NCI-H1105 treated with DMSO at 0.1 percent for 48 hours (cell line): Measurements from ENCODE around the gene PRKCH.

Experiments used
- DNase-seq: peaks from one replicate; lab custom pipeline; 2025; lab: John Stamatoyannopoulos, UW

PRKCH gene

DNA sequence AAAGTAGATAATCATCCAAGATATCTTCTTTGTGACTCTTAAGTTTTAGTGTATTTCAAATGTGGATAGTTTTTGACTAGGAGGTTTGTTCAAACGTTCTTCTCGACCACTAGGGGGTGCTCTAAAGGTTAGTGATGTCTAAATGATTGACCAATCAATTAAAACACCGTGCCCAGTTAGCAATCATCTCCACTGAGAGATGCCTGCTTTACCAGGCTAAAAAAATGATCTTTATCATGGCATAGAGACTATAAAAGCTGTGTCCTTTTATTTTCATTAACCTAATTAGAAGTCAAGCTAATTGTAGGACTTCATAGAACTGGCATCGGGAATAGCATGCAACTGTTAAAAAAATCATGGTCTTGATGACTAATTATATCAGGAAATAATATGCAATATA, 153.9 kb downstream of the PRKCH start:
- peak; percentile 63 for DNase-seq

DNA sequence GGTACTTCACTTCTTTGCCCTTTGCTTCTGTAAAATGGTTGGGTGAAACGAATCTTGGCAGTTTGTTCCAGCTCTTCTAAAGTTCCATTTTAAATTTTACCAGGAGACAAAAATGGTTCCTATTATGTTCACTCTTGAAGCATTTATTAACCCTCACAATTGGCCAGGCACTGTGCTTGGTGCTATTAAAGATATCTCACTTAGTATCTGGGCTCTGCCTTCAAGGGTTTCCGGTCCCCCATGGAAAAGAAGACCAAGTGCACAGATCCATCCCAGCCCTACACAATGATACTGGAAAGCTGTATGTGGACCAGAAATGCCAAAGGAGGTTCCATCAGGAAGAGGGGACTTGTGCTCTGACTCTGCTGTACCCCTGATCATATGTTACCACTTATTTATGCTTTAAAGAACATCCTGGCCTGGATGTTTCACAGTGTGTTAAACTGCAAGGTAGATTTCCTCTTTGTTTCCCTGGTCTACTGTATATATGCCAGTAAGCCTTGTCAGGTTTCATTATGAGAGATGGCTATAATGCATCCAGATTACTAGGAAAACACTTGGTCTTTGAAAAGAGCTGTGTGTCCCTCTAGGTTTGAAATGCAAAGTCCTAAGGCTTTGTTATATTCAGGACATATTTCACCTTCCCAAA, 154.8 kb downstream of the PRKCH start:
- no peak for DNase-seq

- DNase-seq: no peak
Observed at GRCh38 chr14:61476754-61477410, 155.5 kb downstream of the PRKCH start.

GRCh38 chr14:61477712-61478462, 156.5 kb downstream of the PRKCH start:
- DNase-seq: no peak

- no peak for DNase-seq
Observed at GRCh38 chr14:61478971-61479473, 157.6 kb downstream of the PRKCH start.

DNA sequence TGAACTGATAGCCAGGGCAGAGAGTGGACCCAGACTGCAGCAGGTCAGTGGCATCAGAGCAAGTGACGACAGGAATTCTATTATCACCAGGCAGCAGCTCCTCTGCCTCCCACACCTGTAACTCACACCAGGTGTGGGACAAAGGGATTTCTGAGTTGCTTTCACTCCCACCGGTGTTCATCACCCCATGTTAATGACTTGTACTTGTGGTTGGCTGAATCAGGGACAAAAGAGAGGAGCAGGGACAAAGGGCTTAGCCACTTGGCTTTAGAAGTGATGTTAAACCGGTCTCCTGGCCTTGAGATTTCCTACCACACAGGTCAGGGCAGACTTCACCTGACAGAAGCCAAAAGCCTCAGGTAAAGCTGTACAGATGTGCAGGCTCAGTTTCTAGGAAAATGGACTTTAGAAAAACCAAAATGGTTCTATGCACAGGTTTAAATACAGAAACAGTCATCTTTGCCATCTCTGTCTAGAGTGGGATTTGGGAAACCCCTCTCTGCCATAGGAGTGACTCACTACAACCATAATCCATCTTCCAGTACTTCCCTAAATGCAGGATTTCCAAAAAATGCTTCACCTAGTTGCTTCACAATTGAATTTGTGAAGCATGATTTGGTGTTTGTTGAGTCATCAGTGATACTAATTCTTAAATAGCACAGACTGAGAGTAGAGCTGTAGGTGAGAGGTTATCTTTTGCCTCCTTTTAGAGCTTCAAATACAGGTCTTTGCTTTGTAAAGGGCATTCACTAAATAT, 158.5 kb downstream of the PRKCH start:
- DNase-seq: no peak

GRCh38 chr14:61480704-61481285, 159.4 kb downstream of the PRKCH start:
- no peak for DNase-seq

DNA sequence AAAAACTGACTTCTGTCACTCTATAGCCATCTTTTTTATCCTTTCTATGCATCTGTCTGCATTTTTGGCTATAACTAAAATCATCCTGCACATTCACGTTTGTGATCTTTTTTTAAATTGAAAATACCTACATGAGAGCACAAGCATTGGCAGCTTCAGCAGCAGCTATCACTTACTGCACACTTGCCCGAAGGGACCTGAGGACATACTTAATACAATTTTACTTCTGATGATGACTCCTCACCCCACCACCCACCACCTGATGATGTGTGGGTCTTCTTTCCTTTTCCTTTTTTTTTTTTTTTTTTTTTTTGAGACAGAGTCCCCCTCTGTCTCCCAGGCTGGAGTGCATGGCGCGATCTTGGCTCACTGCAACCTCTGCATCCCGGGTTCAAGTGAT, 160.3 kb downstream of the PRKCH start:
- DNase-seq: no peak

GRCh38 chr14:61482348-61483206, 161.2 kb downstream of the PRKCH start:
- DNase-seq: no peak

- no peak for DNase-seq
Observed at GRCh38 chr14:61483476-61483875, 162.1 kb downstream of the PRKCH start.

DNA sequence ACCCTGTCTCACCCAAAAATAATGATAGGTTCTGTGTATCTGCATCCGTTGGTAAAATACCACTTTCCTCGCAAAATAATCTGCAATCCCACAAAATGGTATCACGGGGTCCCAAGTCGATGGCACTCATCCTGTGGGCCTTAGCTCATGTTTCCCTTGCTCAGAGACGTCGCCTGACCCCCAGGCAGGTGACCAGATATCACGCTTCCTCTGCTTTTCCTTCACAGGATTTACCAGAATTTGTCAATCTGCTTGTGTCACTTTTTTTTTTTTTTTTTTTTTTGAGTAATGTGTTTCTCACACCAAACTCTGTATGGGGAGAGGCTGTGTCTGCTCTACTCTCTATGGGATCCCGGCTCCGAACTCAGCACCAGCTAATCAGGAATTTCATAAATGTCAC, 162.7 kb downstream of the PRKCH start:
- no peak for DNase-seq

- no peak for DNase-seq
Observed at GRCh38 chr14:61484826-61485584, 163.6 kb downstream of the PRKCH start.

DNA sequence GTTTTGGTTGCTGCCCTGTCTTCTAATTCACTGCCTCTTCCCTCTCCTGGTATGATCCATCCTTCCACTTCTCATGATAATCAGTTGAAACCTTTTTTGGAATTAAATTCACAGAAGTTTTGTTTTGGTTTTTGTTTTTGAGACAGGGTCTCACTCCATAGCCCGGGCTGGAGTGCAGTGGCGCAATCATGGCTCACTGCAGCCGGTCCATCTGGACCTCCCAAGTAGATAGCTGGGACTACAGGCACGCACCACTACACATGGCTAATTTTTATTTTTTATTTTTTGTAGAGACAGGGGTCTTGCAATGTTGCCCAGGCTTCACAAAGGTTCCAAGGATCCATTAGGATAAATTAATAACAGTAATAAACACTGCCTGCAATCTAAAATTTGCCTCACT, 164.3 kb downstream of the PRKCH start:
- DNase-seq: no peak

DNA sequence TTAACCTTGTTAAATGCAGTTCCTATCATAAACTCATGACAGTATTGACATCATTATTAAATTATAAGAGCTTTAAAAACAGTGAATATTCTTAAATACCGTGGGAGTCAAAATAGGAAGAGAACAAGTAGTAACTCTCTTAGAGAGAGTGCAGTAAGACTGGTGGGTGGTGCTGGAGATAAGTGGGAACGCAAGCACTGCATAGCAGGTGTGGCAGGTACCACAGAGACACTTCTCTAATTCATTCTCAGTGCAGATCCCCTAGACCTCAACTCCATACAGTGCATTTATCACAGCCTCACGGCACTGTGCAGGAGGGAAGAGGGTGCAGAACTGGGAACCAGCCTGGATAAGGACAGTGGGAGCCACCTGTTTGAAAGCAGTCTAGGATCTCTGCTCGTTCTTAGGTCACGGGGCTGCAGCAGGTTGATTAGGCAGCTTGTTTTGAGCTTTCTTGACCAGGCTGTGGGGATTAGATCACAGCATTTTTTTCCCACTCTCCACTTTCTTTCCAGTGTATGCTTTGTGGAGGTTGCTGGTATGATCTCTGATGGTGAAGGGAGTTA, 165.6 kb downstream of the PRKCH start:
- no peak for DNase-seq

DNA sequence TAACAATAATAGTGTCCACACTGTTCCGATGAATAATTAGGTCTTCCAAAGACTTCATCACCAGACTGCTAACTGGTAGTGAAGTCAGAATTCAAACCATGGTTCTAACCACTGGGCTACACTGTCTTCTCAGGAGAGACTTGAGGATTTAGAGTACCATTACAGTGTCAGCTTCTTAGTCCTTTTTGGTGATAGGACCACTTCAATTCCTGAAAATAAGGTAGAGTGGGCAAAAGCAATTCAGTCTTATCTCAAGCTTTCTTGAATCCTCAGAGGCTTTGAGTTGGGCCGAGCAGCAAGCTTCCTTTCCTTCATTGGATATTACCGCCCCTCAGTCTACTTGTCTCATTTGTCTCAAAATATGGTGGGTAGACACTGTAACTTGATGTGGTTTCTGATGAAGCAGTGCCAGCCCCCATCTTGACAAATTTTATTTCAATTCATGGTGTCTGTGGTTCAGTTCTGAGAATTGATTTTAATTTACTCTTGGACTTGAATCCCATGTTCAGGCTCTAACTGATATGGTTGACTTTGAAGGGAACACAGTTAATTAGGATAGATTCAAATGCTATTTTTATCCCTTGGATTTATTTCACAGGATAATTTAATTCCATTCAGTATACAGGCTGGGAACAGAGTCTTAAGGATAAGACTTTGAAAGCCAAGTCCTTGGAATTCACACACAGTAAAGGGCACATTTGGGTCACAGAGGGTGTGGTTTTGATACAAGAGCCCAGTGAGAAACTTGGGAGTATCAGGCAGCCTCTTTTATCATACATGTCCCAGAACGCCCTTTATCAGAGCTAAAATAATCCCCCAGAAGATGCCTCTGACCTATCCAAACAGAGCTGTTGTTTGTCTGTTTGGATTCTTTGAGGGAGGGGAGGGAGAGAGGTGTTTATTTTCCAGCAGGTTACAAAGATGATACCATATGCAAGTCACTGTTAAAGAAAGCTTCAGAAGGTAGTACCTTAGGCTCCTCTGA, 167.3 kb downstream of the PRKCH start:
- DNase-seq: no peak

DNA sequence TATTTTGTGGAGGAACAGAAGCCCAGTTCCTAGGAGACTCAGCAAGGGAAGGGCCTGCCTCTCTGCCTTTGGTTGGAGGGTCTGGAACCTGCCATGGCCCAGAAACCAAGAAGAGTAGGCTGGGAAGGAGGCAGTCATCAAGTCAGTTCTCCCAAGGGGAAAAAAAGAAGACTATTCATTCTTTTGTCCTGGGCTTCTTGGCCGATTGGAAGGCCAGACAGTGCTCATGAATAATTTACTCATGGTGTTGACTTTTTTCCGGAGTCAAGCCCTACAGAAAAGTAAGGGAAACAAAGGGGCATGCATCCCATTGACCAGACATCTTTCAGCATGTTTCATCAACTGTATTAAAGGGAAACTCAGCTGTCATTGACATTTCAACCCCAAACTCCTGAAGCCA, 168.1 kb downstream of the PRKCH start:
- DNase-seq: no peak

DNA sequence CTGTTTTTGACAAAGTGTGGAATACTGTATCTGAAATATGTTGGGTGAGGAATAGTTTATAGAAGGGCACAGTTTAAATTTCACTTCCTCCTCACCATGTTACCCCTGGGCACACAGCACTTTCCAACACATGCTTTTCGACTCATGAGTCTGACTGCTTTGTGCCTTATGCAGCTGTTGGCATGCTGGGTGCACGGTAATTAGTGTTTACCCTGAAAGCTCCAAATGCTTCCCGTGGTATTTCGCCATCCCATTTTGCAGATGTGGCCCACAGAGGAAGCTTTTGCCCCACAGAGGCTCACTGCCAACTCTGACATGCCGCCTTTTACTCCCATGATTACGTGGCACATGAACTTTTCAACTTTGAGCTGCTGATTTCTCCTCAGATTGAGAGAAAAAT, 168.6 kb downstream of the PRKCH start:
- no peak for DNase-seq

- DNase-seq: no peak
Observed at GRCh38 chr14:61491224-61491623, 169.8 kb downstream of the PRKCH start.
